ENCODE results near the gene TMEM198. TPM values are rescaled to one million over a fixed set of nuclear protein-coding genes. Genes with fewer than 3 reads are reported as not detected.

Gene TMEM198
- total RNA-seq, 2 donors from 2014 or later = 3.2 to 4.1 TPM

DNA sequence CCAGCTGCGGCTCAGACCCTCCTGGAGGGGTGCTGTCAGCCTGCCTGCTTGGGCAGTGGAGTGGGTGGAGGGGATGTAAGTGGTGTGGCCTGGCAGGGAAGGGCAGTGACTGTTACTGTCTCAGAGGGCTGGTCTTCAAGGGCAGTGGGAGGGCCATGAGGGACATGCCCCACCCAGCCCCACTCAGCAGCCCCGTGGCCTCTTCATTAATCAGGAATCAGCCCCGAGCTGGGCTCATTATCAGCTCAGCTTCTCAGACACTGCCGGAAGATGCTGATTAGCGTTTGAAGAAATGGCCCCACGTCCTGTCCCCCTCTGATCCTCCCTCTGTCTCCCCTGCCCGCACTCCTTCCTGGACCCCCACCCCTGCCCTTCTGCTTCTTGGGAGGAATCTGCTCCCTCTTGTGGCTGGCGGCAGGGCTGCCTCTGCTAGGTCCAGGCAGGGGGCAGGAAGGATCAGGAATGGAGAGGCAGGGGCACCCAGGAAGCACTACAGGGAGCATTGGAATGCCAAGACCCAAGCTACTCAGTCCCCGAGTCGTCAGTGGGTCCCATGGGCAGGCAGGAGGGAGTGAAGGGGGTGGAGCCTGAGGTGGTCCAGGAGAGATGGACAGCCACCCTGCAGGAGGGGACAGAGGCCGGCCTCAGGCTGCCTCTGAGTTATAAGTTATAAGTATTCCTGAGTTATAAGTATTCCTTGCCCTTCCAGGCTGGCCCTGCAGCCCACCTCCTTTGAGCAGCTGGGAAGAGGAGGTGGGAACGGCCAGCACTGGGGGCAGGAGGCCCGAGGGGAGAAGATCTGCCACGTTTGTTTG, 22.6 kb upstream of the TMEM198 start:
- intact Hi-C loops (cut with DNase I) = no loop called here
- peak; percentile 74 to 82 for ATAC-seq

DNA sequence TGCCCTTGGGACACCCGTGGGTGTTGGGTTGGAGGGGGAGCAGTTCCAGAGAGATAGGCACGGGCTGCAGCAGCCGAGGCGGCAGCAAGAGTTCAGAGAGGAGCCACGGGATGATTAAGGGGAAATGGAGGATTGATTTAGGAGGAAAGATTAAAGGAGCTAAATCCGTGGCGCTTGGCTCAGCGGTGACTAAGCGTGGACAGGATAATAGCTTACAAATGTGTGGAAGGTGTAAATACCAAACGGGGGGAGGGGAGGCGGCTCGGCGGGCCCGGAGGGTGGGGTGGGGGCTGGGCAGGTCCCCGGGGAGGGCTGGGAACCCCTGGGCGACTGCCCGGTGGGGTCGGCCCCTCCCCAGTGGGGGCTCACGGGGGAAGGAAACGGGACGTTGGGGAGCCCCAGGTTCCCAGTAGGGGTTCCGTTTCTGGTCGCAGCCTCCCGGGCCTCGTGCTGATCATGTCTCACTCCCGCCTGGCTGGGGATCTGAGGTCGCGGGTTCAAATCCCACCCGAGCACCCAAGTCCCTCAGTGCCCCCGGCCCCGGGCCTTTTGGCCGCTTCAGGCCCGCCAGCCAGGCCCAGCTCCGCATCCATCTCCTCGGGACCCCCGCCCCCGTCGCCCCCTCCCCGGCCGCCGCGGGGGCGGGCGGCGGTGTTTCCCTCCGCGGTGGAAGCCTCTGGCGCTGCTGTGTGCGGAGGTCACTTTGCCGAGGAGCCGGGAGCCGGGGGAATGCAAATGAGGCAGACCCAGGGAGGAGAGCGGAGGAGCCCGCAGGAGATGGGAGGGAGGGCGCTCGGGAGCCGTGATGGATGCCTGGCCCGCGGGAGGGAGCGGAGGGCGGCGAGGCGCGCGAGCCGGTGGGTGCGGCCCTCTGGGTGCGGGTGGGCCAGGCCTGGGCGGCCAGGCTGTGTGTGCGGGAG, 21.5 kb upstream of the TMEM198 start:
- ATAC-seq = peak; percentile 14 to 50
- intact Hi-C loops (cut with DNase I) = no loop called here
- peak; percentile 54 for DNase-seq

More for the DNA sequence above, 22.6 kb upstream of the TMEM198 start:
- peak; percentile 51 for DNase-seq

DNA sequence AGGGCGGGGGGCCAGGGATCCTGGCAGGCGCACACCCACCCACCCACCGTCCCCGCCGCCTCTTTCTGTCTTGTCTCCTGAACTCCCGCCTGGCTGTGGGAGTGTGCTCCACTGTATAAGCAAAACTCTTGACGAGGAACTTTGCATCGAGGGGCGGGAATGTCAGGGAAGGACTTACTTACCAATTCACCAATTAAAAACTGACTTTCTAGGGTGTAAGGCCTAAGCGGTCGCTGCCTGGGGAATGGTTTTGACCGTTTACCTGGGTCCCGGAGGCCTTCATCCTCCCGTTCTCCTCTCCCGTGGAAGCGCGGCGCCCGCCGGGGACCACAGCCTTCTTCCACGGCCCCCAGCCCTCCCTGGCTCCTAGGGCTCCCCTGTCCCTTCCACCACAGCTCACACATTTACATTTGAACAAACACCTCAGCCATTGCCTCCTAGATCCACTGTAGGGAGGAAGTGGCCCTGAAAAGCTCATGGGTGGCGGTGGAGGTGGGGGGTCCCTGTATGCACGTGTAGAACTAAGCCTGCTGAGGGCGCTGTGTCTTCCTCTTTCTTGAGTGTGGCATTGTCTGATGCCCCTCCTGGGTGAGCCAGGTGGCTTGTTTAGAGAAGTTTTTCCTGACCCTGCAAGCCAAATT, 20.7 kb upstream of the TMEM198 start:
- ATAC-seq = no peak
- no peak for DNase-seq
- intact Hi-C loops (cut with DNase I) = no loop called here

DNA sequence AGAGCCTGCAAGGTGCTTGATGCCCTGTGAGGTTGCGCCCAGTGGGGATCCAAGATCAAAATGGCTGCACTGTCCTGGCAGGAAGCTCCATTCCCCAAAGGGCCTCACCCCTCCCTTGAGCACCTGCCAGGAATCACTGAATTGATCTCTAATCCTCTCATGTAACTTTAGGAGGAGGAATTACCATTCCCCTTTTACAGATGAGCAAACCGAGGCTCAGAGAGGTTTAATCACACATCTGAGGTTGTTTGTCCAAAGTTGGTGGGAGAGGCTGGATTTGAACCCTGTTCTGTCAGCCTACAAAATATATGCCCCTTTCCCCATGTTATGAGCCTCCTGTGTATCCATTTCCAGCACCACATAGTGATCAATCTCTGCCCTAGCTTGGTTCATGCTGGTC, 19.0 kb upstream of the TMEM198 start:
- DNase-seq = no peak
- intact Hi-C loops (cut with DNase I) = loop anchor here (1.0 to 5.0 kb wide), 3 partner anchors 25 to 53 kb away; no protein-coding TSS in a partner anchor
- ATAC-seq = no peak

DNA sequence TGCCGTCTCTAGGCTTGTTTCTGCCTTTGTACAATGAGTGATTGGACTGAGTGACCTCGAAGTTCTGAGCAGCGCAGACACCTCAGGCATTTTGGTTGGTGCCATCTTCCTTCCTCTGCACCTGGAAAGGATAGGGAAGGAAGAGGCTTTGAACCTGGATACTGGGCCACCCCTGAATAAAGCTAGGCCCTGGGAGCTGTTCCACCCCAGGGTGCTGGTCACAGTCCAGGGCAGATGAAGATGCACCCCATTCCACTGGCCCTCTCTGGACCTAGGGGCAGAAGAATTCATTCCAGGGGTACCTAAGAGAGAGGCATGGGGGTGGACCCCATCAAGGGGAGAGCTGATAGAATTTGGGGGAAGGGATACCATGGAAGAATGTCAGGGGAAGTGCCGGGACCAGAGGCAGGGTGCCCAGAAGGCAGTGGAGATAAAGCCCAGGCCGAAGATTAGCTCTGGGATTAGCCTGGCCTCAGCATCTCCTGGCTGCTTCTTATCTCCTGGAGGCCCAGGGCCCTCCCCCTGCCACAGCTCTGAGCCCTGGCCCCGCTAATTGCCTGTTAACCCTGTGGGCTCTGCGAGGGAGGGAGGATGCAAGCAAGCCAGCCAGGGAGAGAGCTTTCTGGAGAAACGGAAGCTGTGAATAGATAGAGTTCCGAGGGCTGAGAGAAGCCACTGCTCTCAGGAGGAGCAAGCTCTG, 18.1 kb upstream of the TMEM198 start:
- intact Hi-C loops (cut with DNase I) = loop anchor here (5.0 kb wide), 2 partner anchors 48 to 53 kb away; no protein-coding TSS in a partner anchor
- ATAC-seq (peak; percentile 17 to 33), DNase-seq (no peak)

DNA sequence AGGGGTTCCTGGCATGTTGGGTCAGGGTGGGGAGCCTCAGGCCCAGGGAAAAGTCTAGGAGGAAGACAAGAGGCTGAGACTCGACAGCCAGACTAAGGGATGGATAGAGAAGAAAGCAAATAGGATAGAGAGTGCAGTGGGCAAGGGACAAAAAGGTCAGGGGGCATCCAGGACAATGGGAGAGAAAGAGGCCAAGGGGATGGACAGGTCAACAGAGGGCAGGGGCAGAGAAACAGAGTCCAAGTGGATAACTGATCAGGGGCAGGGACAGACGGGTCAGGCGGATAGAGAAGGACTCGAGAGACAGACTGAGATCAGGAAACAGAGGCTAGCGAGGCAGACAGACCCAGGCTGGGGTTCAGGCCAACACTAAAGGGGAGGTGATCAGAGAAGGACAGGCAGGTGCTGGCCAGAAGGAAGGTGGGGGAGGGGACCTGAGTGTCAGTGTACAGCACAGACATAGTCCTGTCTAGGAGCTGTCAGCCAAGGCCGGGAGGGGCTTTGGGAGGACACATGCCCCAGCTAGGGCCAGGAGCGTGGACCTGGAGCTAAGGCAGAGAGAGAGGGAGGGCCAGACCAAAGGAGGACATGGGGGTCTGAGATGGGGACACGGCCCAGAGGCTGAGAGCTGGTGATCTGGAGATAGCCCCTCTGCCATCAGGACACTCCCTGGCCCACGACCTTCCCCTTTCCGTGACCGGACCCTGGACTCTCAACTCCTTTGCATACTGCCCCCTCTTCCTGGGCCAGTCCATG, 17.3 kb upstream of the TMEM198 start:
- DNase-seq (no peak), ATAC-seq (peak in 1 of 2 donors; percentile 3)
- intact Hi-C loops (cut with DNase I) = loop anchor here (5.0 kb wide), 2 partner anchors 49 to 54 kb away; no protein-coding TSS in a partner anchor

DNA sequence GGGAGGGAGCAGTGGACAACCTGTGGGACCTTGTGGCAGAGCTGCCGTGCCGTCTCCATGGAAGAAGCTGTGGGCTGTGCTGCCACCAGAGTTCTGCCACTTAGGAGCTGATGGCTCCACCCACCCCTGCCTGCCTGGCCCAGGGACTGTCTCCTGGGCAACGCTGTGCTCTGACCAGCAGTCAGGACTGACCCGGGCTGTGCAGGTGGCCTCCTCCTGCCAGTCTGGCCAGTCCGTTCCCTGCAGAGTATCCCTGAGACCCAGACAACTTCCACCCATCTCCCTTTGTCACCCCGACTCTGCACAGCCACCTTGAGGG, 16.8 kb upstream of the TMEM198 start:
- peak; percentile 58 to 63 for ATAC-seq
- intact Hi-C loops (cut with DNase I) = loop anchor here (5.0 kb wide), 2 partner anchors 50 to 55 kb away; no protein-coding TSS in a partner anchor
- DNase-seq = no peak

DNA sequence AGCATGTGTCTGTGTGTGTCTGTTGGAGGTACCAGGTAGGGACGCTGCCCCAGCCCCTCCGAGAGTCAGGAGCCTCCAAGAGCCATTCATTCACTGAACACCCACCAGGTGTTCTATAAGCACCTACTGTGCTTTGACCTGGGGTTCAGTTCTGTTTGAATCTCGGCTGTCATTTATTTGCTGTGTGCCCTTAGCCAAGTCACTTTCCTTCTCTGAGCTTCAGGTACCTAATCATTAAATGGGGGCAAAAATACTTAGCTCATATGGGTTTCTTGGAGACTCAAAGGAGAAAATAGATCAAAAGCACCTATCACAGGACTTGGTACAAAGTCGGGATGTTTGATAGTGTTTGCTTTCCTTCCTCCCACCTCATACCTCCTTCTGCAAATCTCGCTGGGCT, 16.4 kb upstream of the TMEM198 start:
- no peak for DNase-seq
- intact Hi-C loops (cut with DNase I) = loop anchor here (5.0 kb wide), 2 partner anchors 50 to 55 kb away; no protein-coding TSS in a partner anchor
- no peak for ATAC-seq

DNA sequence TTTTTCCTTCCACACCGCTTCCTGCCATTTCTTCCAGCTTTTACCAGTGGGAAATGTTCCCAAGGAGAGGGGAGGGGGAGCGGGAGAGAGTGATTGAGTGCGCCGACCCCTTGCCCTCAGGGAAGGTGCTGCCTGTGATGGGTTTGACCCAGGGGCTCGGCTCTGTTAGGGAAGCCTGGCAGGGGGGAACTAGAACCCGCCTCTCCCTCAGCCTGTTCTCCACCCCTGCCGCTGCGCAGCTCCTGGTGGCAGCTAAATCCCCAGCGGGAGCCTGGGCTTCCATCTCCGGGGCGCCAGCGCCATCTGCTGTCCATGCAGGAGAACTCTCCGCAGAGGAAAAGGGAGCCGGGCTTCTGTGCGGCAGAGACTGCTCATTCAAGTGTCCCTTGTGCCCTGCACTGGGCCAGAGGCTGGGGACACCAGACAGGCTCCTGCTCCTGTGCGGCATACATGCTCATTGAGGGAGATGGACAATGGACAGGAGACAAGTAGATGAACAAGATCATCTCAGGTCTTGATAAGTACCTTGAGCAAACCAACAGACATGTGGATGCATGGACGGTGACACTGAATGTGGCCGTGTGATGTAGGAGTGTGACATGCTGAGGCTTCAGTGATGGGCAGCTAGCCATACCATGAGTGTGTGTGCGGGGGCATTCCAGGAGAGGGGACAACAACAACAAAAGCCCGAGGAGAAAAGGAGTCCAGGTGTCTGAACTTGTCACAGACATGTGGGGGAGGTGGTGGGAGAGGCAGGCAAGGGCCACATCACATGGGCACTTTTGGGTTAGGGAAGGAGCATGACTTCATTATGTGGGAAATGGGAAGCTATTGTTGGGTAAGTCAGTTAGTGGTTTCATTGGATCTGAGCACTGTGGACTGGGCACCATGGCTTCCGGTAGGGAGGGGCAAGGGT, 13.5 kb upstream of the TMEM198 start:
- DNase-seq (peak; percentile 84), ATAC-seq (peak; percentile 77 to 84)
- intact Hi-C loops (cut with DNase I) = loop anchor here (1.0 to 5.0 kb wide), 3 partner anchors 71 to 128 kb away; no protein-coding TSS in a partner anchor

DNA sequence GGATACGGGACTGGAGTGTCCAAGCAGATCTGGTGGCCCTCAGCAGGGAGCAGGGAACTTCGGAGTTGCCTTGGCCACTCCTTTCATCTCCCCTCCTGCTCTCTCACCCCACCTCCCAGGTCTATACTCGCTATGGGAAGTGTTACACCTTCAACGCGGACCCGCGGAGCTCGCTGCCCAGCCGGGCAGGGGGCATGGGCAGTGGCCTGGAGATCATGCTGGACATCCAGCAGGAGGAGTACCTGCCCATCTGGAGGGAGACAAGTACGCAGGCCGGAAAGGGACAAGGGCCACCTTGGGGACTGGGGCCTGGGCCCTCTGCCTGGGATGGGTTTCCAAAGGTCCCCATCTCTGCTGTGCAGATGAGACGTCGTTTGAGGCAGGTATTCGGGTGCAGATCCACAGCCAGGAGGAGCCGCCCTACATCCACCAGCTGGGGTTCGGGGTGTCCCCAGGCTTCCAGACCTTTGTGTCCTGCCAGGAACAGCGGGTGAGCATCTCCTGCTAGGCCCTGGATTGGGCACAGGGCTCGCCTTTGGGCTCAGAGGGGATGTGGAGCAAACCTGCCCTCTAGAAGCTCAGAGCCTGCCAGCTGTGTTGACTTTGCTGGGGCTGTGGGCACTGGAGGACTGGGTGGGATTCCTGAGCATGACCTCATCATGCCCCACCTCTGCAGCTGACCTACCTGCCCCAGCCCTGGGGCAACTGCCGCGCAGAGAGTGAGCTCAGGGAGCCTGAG, 12.0 kb upstream of the TMEM198 start:
- intact Hi-C loops (cut with DNase I) = loop anchor here (2.0 to 5.0 kb wide), 2 partner anchors 129 to 130 kb away; no protein-coding TSS in a partner anchor
- DNase-seq (no peak), ATAC-seq (no peak)

DNA sequence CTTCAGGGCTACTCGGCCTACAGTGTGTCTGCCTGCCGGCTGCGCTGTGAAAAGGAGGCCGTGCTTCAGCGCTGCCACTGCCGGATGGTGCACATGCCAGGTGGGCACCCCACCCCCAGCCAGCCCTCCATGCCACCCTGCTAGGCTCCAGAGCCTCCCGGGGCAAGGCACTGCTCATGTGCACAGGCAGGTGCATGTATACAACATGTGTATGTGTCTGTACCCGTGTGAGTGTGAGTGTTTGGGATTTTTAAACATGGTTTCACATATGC, 11.5 kb upstream of the TMEM198 start:
- ATAC-seq (no peak), DNase-seq (no peak)
- intact Hi-C loops (cut with DNase I) = loop anchor here in 1 of 2 donors (5.0 kb wide), 1 partner anchor 130 kb away; no protein-coding TSS in a partner anchor

DNA sequence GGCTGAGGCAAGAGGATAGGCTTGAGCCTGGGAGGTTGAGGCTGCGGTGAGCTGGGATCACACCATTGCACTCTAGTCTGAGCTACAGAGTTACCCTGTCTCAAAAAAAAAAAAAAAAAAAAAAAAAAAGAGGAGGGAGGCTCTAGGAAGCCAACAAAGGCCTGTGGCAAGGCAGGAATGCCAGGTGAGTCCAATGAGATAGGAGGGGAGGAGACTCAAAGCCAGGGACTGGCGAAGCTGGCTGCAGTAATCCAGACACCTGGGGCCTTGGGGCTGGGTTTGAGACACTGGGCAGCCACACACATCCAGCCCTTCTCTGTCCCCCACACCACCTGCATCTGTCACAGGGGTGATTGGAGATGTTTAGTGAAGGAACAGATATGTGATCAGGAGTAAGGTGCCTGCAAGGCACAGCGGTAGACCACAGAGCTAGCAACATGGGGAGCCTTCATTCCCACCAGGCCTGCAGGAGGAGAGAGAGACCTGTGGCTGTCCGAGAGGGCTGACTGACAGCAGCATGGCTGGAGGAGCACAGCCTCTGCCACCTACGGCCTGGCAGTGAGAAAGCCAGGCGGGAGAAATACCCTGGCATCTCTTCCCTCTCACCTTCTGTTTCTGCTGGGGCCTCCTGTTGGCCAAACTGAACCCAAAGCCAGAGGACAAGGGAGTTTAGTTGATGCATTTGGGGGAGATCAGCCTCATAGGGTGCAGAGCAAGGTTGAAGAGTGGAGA, 9.7 kb upstream of the TMEM198 start:
- ATAC-seq (no peak), DNase-seq (no peak)
- intact Hi-C loops (cut with DNase I) = loop anchor here in 1 of 2 donors (5.0 kb wide), 1 partner anchor 132 kb away; no protein-coding TSS in a partner anchor

DNA sequence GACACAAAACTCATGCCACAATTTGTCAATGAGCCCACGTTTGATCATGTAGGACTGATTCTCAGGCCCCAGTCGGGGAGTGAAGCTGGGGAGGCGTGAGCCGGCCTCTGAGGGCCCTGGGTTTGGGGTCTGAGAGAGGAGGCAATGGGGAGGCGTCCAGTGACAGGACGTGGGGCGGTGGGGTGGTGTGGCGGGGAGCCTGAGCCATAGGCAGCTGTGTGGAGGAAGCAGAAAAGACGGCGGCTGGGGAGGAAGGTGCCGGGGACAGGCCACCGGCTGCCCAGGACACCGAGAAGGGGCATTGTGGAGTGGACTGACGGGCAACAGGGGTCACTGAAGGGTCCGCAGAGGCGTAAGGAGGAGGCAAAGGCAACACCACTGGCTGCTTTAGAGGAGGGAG, 7.4 kb upstream of the TMEM198 start:
- intact Hi-C loops (cut with DNase I) = no loop called here

DNA sequence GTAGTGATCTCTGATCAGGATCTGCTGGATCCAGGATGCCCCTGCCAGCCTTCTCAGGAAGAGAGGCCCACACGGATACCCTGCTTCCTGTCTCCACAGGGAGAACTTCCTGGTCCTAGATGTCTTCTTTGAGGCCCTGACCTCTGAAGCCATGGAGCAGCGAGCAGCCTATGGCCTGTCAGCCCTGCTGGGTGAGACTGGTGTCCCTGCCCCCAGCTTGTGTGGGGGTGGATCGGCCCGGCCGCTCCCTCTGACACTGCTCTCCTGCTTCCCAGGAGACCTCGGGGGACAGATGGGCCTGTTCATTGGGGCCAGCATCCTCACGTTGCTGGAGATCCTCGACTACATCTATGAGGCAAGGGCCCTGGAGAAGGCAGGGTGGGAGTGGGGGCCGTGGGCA, 6.9 kb upstream of the TMEM198 start:
- ATAC-seq (no peak), DNase-seq (no peak)
- intact Hi-C loops (cut with DNase I) = no loop called here

More for the DNA sequence above, 7.4 kb upstream of the TMEM198 start:
- DNase-seq = no peak
- ATAC-seq = no peak

DNA sequence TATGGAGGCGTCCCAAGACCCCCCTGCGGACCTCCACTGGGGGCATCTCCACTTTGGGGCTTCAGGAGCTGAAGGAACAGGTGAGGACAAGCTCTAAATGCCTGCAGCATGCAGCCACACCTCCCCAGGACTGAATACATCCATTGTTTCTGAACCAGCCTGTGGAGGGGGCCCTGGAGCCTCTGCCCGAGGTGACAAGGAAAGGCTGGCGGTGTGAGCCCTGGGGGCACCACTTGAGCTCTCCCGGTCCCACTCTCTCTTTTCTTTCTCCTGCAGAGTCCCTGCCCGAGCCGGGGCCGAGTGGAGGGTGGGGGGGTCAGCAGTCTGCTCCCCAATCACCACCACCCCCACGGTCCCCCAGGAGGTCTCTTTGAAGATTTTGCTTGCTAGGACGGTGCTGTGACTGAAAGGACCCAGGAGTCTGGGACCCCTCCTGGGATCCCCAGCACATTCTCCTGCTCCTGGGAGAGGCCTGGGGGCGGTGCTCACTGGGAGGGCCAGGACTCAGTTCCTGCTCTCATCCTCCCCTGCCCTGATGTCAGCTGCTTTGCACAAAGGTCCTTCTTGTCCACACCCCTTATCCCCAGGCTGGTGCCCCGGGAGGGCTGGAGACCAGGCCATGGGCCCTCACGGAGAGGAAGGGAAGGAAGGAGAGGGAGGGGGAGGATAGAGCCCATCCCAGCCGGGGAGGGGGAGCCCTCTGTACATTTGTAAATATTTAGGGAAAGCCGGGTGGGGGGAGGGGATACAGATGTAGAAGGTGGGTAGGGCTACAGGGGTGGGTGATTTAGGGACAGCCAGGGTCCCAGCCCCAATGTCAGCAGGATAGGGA, 6.0 kb upstream of the TMEM198 start:
- no peak for DNase-seq
- no peak for ATAC-seq
- intact Hi-C loops (cut with DNase I) = no loop called here
